Fibroblast of lung (primary cell): ENCODE data around the gene ATG10. TPM values are rescaled to one million over a fixed set of nuclear protein-coding genes. Genes with fewer than 3 reads are reported as not detected.

ENCODE experiments used
- DNase-seq, 2 donors: peaks; one replicate each; pipeline versions ENCODE4 v3.0.0 to v3.0.0-alpha.2; 2010; ENCODE audit warnings: low read depth in 2 of 2
- H2AFZ ChIP-seq: 2 replicates; pipeline ENCODE4 v1.5.1; 2012; ENCODE audit warnings: low read length, control low read depth, inconsistent platforms
- H3K27ac ChIP-seq: 2 replicates; pipeline ENCODE4 v1.5.1; 2011; ENCODE audit warnings: low read length, control low read depth; ENCODE audit not compliant: insufficient read depth
- H3K27me3 ChIP-seq: 2 replicates; pipeline ENCODE4 v1.5.1; 2011; ENCODE audit warnings: mild to moderate bottlenecking, low read length; ENCODE audit not compliant: control insufficient read depth, insufficient read depth
- H3K36me3 ChIP-seq: 2 replicates; pipeline ENCODE4 v1.5.1; 2011; ENCODE audit warnings: low read length; ENCODE audit not compliant: control insufficient read depth, insufficient read depth
- H3K4me1 ChIP-seq: 2 replicates; pipeline ENCODE4 v1.5.1; 2011; ENCODE audit warnings: low read length; ENCODE audit not compliant: control insufficient read depth, insufficient read depth; ENCODE audit errors: extremely low read depth
- H3K4me2 ChIP-seq: 2 replicates; pipeline ENCODE4 v1.5.1; 2011; ENCODE audit warnings: low read length, control low read depth; ENCODE audit not compliant: insufficient read depth; ENCODE audit errors: extremely low read depth
- H3K4me3 ChIP-seq, 4 experiments: fragments of 200-600 bp in 1 of 4; sonication (generic) in 1 of 4; replicated peaks in 1 of 4; 2 replicates each; pipeline ENCODE4 v1.5.1; 2011 to 2016; ENCODE audit warnings: low read length in 4 of 4, low read depth in 3 of 4, mild to moderate bottlenecking in 3 of 4, control low read depth in 2 of 4, inconsistent platforms in 1 of 4, mixed read lengths in 1 of 4; ENCODE audit not compliant: insufficient read depth in 1 of 4; ENCODE audit errors: control extremely low read depth in 1 of 4
- H3K79me2 ChIP-seq: 2 replicates; pipeline ENCODE4 v1.5.1; 2012; ENCODE audit warnings: mild to moderate bottlenecking, low read length, inconsistent platforms; ENCODE audit not compliant: control insufficient read depth, insufficient read depth
- H3K9ac ChIP-seq: 2 replicates; pipeline ENCODE4 v1.5.1; 2011; ENCODE audit warnings: mild to moderate bottlenecking, low read length, control low read depth; ENCODE audit not compliant: insufficient read depth
- H3K9me3 ChIP-seq: 2 replicates; pipeline ENCODE4 v1.5.1; 2012; ENCODE audit warnings: low read depth, low read length; ENCODE audit not compliant: control insufficient read depth, insufficient read depth
- H4K20me1 ChIP-seq: 2 replicates; pipeline ENCODE4 v1.5.1; 2011; ENCODE audit warnings: low read length; ENCODE audit not compliant: control insufficient read depth, insufficient read depth; ENCODE audit errors: extremely low read depth
- CTCF ChIP-seq, 2 donors: IDR thresholded peaks in 1 of 2; conservative IDR thresholded peaks in 1 of 2; 1 replicate in 1 of 2; 2 replicates in 1 of 2; pipeline ENCODE4 v1.5.1; 2011 to 2012; ENCODE audit warnings: low read length in 2 of 2, control low read depth in 1 of 2, inconsistent platforms in 1 of 2, low read depth in 1 of 2, mild to moderate bottlenecking in 1 of 2
- EZH2 ChIP-seq: IDR thresholded peaks from 2 replicates; pipeline ENCODE4 v1.5.1; 2012; ENCODE audit warnings: low read length, control low read depth, mild to moderate bottlenecking; ENCODE audit errors: missing control alignments
- polyA plus RNA-seq, 2 donors: library from polyadenylated mRNA; depleted of rRNA in 1 of 2; stranded (reverse) in 1 of 2; unstranded in 1 of 2; fragments of >200 nt; gene quantifications; 2 replicates each; pipeline ENCODE4 v1.2.1, GENCODE V29; 2011 to 2012; ENCODE audit warnings: missing spikeins in 1 of 2
- total RNA-seq: library from RNA; depleted of rRNA; stranded (reverse); fragments of >200 nt; gene quantifications from 2 replicates; pipeline ENCODE4 v1.2.1, GENCODE V29; 2014

The ATG10 gene
- total and polyA plus RNA-seq, 2 donors (not counting 1 experiment from before 2014, with no cell fraction given), result 2.5 to 8.8 TPM

GRCh38 chr5:82142217-82142841 is 170.5 kb downstream of the ATG10 start:
- Histone ChIP-seq H3K4me1 (no peaks in the 10 kb centered on the region), H3K4me2 (no peak overlapping the region), H3K36me3 (no peaks in the 10 kb centered on the region), H4K20me1 (no peaks in the 10 kb centered on the region), H3K9ac (no peak overlapping the region), H3K27ac (no peak overlapping the region), H3K27me3 (no peaks in the 10 kb centered on the region), H3K79me2 (no peaks in the 10 kb centered on the region), H3K9me3 (no peaks in the 10 kb centered on the region), H2AFZ (no peak overlapping the region), H3K4me3 (no peak overlapping the region)
- no peak for DNase-seq
- no peak for TF ChIP-seq EZH2
- TF ChIP-seq CTCF (conservative IDR thresholded peaks at IDR 0.05 in 1 of 2, IDR thresholded peaks at IDR 0.05 in 1 of 2; ENCODE audit: low read depth in 1 of 2, low read length in 2 of 2), result no peak

GRCh38 chr5:82142928-82143577 is 171.2 kb downstream of the ATG10 start:
- no peak for DNase-seq
- TF ChIP-seq CTCF (conservative IDR thresholded peaks at IDR 0.05 in 1 of 2, IDR thresholded peaks at IDR 0.05 in 1 of 2; ENCODE audit: low read depth in 1 of 2, low read length in 2 of 2) (no peak), EZH2 (no peak)
- Histone ChIP-seq H3K4me3 (no peak overlapping the region), H3K79me2 (no peaks in the 10 kb centered on the region), H3K27me3 (no peaks in the 10 kb centered on the region), H3K27ac (no peak overlapping the region), H3K9ac (no peak overlapping the region), H3K4me1 (no peaks in the 10 kb centered on the region), H3K4me2 (no peak overlapping the region), H3K9me3 (no peaks in the 10 kb centered on the region), H3K36me3 (no peaks in the 10 kb centered on the region), H4K20me1 (no peaks in the 10 kb centered on the region), H2AFZ (no peak overlapping the region)

- peak; percentile 17 to 96 for DNase-seq
- Histone ChIP-seq H4K20me1 (no peaks in the 10 kb centered on the region), H3K9ac (no peak overlapping the region), H3K4me2 (no peak overlapping the region), H3K4me3 (no peak overlapping the region), H3K79me2 (no peaks in the 10 kb centered on the region), H3K27me3 (no peaks in the 10 kb centered on the region), H3K36me3 (no peaks in the 10 kb centered on the region), H3K4me1 (no peaks in the 10 kb centered on the region), H3K9me3 (no peaks in the 10 kb centered on the region), H3K27ac (no peak overlapping the region), H2AFZ (no peak overlapping the region)
- TF ChIP-seq CTCF (conservative IDR thresholded peaks at IDR 0.05 in 1 of 2, IDR thresholded peaks at IDR 0.05 in 1 of 2; ENCODE audit: low read depth in 1 of 2, low read length in 2 of 2), result no peak
- TF ChIP-seq EZH2, result no peak
Measured at GRCh38 chr5:82147860-82148573, 176.2 kb downstream of the ATG10 start.
